ENCODE measurements around the gene CANT1.
A peak's percentile ranks its signal among the peaks of the same experiment; 100 is the strongest.

CANT1 gene

DNA sequence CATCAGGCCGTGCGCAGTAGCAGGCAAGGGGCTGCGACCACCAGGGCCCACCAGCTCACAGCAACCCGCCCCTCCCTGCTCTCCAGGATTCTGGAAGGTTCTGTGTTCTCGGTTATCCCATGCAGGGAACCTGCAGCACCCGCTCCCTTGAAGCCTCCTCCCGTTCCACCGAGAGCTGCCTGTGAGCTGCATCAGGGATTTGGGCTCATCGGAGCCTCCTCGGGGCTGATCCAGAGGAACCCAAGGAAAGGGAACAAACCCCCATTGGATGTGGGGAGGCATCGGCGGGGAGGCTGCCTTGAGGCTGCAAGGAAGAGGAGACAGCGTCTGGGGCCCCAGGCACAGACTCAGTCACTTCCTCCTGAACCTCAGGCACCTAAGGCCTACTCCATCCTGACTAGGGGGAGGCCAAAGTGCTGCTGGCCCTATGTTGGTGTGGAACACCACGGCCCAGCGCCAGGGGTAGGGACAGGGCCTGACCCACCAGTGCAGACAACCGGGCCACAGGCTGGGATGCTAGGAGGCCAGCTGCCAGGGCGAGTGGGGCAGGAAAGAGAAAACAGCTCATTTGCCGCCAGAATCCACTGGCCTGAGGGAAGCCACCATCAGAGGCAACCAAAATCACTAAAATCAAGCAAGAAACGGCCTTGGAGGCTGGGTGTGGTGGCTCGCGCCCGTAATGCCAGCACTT lies 15.4 kb downstream of the CANT1 start:
- DNase-seq: no peak

DNA sequence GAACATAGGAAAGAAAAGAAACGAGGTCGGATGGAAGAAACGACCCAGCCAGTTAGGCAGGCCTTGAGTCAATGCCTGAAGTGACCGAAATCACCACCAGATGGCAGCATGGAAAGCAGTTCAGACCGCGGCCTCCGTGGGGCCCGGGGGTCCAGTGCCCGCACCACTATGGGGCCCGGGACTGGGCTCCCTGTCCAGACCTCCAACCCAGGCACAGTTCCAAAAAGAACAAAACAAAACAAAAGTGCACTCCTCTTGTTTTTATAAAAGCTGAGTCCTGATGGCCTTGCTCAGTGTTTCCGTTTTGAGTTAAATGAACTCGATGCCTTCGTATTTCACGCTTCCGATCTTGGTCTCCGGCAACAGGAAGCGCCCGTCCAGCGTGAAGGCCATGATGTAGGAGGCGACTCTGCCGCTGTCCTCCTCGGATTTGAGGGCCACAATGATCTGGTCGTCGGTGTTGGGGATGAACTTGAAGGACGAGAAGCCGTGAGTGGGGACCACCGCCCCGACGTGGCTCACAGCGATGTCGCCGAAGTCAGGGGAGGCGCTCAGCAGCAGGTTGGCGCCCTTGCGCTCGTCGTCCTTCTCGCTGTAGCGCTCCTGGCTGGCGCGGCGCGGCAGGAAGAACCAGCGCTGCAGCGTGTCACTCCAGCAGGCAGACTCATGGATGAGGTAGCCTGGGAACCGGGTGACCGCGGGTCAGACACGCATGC lies 16.2 kb downstream of the CANT1 start:
- no peak for DNase-seq

DNA sequence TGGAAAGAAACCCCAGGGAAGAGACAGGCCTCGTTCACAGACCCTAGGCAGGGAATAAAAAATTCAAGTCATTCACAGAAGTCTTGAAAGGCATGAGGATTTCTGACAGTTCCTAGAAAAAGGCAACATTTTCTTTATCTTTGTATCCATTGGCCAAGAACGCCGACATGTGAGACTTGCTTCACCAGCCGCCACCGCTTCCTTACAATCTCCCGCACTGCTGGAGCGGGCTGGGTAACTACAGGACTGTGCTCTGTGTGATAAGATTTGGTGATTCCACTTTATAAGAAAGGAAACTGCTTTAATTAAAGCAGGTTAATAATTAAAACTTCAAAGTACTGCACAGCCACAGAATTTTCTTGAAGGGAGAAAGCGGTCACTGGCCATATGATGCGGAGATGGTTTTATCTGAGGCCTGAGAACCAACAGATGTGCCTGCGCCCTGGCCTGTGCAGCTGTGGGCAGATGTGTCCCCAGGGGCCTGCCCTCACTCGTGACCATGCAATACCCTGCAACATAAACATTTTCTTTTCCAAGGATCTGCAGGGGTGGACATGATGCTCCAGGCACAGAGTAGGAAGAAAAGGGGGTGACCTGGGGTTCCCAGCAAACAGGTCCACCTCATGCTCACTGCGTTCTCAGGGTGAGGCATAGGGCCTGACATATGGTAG lies 16.9 kb downstream of the CANT1 start:
- no peak for DNase-seq

DNA sequence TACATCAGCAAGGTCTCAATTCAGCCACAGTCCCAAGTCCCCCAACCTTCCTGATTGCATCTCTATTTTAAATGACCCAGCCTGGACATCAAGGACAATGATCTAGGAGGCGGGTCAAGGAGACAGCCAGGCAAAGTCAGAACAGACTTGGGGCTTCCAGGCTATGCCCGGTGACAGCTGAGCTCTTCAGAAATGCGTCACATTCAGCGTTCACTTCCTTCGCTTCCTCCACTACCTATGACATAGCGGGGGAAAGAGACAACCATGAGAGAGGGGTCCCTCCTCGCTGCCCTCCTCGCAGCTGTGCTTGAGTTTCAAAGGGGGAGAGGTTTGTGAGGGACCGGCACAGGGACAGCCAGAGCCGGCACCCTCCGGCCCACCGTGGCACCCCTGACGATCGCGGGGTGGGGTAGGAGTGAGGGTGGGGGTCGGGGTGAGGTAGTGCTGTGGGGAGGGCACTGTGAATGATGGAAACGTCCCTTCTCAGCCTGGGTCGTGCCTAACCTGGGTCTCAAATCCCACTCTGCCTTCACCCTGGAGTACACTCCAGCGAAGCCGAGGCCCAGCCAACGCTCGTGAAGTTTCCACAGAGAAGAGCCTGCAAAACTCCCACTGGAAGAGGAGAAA lies 17.5 kb downstream of the CANT1 start:
- DNase-seq: no peak

DNA sequence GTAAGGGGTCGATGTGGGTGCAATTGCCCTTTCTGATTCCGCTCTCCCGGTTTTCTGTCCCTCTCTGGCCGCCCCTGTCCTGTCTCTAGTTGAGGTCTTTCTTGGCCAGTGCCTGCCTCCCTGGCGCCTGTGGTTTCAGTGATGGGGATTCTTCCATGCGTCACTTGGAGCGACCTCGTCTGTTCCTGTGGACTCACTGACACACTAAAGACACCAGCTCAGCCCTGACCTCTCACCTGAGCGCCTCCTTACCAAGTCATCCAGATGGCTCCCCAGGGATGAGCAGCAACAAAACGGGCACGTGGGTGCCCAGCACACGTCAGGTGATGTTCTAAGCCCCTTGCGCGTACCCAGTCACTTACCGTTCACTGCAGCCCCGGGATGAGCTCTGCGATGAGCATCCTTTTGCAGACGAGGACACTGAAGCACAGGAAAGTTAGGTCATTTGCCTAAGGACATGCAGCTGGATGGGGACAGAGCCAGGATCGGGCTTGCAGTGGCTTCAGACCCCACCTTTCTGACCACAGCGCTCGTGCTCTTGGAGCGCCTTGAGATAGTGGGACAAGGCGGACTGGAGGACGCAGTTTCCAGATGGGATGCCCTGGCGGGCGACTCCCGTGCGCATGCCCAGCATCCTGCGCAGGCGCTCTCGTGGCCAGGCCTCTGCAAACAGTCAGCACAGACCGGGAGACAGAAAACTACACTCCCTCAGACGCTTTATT lies 18.4 kb downstream of the CANT1 start:
- DNase-seq: no peak

DNA sequence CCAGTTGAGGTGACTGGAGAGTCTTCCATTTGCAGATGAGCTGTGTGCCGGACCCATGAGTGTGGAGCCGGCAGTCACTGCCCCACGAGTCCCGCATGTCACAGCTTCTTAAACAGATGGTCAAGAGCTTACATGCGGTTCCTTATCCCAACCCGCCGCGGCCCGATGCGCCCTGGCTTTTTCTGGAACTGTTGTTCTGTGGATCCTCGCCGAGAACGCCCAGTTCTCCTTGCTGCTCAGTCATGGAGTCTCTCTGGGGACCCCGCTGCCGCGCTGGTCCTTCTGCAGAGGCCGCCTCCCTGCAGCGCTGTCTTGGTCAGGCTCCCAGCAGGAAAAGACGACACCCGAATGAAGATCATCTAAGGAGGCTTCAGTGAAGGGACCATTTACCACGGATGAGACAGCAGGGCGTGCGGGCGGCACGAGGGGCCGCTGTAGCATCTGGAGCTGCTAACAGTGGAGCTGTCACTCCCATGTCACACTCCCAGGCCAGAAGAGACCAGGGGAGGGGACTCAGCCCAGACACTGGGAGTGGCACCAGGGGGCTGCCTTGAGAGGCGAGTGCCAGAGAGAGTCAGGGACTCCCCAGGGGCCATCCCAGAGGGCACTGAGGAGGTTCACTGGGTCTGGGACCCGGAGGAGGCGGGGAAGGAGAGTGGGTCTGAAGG lies 19.1 kb downstream of the CANT1 start:
- no peak for DNase-seq

DNA sequence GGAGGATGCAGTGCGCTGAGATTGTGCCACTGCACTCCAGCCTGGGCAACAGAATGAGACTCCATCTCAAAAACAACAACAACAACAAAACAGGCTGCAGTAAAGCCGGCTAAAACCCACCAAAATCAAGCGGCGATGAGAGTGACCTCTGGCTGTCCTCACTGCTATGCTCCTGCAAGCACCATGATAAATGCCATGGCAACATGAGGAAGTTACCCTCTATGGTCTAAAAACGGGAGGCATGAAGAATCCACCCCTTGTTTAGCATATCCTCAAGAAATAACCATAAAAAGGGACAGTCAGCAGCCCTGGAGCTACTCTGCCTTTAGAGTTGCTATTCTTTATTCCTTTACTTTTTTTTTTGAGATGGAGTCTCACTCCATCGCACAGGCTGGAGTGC lies 21.4 kb downstream of the CANT1 start:
- DNase-seq: no peak

DNA sequence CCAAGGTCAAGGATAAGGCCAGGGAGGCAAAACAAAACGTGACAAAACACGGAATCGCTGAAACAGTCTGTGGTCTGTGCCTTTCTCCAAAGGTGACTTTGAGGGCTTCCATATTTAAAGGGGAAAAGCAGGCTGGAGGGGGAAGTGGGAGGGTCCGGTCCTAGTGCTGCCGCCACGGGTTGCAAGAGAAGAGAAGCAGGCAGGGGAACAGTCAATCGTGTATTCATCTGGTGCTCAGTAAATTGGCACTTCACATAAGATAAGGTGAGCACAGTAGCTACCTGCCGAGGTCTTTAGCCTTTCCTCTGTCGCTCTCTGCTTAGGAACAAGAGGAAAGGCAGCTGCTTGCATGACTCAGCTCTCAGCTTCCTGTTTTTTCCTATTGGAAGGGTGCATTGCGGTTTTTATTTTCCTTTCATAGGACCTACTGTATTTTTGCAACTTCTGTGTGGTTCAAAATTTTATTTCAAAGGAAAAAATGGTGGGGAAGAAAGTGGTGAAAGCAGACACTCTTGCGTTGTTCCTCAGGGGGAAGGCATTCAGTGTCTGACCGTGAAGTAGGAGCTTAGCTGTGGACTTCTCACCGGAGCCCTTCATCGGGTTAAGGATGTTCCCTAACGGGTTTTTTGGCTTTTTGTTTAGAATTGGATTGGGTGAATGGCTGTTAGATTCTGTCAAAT lies 22.8 kb downstream of the CANT1 start:
- DNase-seq: peak; percentile 41

DNA sequence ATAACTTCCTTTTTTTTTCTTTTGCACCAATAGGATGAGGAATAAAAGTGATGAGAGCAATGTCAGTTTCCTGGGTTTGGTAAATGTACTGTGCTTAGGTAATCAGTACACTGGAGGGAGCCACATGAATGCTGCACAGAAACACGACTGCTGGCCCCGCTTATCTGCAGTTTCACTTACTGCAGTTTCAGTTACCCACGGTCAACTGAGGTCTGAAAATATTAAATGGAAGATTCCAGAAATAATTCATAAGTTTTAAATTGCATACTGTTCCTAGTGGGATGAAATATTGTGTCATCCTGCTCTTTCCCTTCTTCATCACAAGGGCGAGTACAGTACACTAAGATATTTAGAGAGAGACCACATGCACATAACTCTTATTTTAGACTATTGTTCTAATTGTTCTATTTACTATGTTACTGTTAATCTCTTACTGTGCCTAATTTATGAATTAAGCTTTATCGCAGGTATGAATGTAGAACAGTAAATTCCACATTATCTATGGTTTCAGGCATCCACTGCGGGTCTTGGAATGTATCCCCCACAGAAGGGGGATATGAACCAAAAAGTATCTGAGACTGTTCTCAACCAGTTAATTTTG lies 23.4 kb downstream of the CANT1 start:
- DNase-seq: no peak

DNA sequence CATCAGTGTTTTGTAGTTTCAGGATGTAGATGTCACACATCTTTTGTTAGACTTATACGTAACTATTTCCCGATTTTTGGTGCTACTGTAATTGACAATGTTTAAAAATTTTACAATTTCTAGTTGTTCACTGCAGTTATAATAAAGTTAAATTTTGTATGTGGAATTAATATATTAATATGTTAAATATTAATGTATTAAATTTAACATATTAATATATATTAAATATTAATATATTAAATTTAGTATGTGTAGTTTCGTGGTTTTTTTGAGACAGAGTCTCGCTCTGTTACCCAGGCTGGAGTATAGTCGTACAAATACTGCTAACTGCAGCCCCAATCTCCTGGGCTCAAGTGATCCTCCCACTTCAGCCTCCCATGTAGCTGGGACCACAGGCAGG lies 24.2 kb downstream of the CANT1 start:
- no peak for DNase-seq

DNA sequence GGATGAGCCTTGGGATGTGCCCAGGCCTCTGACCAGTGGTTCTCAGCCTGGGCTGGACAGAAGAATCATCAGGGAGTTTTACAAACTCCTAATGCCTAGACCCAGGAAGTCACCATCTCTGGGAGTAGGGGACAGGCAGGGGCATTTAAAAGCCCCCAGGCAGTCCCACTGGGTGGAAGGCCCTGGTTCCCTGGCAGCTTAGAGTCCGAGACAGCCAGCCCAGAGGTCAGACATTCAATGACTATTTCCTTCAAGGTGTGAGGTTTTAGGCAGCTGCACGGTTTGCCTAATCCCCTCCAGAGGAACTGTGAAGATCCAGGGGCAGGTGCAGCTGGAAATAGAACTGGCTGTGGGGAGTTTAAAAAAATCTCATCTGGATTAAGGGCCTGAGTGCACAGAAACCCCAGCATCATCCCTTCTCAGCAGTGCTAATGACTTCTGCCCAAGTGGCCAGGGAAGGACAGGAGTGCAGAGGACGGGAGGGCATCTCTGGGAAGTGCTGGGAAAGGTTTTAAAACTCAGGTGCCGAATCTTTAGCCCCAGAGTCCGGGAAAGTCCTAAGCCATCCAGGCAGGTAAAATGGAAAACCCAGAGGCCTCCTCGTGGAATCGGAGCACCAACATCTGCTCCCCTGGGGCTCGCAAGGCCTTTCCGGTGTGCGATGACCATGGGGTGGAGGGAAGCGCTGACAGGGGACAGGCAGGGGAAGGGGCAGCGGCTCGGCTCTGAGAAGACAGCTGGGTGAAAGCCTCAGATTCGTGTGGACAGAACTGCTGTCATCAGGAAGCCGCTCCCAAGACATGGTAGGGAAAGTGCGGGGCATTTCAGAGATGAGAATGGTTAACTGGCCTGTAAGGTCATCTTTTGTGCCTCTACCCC lies 28.3 kb downstream of the CANT1 start:
- no peak for DNase-seq

DNA sequence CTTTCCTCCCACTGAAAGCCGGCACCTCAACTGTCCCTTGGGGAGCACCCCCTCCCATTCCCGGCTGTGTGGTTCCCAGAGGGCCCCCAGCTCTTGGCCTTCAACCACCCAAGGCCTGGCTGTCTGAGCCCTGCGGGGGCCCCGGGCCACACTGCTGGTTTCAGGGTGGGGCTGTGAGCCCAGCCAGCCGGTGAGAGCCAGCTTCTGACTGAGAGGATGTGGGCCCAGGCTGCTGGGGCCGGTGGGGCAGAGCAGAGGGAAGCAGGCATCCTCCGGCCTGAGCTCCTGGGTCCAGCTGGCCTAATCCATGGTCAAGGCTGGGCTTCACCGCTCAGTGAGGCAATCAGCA lies 29.0 kb downstream of the CANT1 start:
- no peak for DNase-seq

DNA sequence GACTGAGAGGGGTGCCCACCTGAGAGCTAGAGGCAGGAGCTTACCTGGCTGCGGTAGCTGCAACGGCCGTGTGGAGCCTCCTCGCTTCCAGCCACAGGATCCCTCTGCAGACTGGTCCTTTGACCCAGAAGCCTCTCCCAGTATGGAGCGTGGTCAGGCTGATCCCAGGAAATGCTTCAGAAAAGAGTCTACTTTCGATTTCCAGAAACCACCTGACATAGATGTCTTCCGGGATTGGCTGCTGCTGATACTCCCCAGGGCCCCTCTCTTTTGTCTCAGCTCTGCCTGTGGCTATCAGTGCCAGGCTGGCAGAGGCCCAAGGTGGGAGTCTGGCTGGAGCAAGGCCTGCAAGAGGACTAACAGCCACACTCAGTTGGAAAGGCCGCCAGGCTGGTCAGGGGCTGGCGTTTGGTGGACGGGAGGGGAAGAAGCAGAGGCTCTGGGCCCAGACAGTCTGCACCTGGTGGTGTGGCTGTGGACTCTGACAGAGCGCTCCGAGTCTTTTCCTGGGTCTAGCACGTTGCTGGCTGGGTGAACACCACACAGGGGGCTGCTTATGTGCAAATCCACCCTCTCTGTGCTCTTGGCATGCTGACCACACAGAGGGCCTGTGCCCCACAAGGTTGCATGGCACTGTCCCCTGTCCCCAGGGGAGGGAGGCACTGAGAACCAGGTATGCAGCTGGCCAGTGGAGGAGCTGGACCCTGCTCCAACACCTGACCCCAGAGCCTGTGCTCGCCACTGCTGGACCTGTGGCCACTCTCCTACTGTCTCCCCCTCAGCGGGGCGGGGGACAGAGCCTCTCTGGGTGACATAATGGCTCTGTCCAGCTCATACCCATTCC lies 29.6 kb downstream of the CANT1 start, which contains the start of gene LGALS3BP:
Gene LGALS3BP, minus strand, starts transcription at position 144 of the 844 bp plus-strand sequence. CDS start 2,732 bp downstream, outside the sequence.
- peak; percentile 92 for DNase-seq

DNA sequence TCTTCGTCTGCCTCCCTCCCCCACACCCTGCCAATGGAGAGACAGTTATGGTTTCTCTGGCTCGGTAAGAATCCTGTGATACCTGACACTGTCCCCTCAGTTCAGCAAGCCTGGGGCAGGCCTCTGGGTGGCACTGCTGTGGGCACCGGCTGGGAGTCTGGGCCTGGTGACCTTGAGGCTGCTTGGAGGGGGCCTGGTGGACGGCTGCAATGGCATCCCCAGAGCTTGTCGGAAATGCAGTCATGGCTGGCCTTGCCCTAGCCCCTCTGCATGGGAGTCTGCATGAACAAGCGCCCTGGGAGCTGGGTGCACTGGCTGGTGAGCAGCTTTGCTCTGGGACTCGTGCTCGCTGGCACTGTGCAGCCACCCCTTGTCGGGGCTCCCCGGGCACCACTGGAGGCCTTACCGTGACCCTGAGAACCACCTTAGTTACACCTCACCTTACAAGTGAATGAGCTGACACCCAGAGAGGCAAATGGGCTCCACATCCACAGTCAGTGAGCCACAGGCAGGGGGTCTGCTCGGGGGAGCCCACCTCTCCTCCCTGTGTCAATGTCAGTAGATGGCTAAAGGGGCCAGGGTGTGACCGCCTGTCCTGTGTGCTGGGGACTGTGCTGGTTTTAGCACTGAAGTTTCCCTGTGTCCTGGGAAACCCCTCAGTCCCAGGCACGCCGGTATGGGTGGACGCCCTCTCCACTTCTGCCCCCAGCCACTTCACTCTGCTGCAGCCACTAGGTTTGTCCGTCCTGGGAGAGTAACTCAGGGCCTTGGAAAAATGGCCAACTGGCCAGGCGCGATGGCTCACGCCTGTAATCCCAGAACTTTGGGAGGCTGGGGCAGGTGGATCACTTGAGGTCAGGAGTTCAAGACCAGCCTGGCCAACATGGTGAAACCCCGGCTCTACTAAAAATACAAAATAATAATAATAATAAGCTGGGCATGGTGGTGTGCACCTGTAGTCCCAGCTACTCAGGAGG lies 31.3 kb downstream of the CANT1 start:
- peak; percentile 28 for DNase-seq

DNA sequence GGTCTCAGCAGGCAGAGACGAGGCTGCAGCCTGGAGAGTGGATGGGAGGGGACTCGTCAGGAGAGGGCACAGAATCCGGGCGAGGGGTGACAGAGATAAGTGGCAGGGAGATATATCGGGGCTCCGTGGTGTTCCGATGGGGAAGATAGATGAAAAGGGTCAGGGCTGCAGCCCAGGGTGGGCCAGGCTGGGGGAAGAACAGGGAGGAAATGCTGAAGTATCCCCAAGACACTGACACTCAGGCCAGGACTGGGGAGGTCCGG lies 32.0 kb downstream of the CANT1 start:
- no peak for DNase-seq

DNA sequence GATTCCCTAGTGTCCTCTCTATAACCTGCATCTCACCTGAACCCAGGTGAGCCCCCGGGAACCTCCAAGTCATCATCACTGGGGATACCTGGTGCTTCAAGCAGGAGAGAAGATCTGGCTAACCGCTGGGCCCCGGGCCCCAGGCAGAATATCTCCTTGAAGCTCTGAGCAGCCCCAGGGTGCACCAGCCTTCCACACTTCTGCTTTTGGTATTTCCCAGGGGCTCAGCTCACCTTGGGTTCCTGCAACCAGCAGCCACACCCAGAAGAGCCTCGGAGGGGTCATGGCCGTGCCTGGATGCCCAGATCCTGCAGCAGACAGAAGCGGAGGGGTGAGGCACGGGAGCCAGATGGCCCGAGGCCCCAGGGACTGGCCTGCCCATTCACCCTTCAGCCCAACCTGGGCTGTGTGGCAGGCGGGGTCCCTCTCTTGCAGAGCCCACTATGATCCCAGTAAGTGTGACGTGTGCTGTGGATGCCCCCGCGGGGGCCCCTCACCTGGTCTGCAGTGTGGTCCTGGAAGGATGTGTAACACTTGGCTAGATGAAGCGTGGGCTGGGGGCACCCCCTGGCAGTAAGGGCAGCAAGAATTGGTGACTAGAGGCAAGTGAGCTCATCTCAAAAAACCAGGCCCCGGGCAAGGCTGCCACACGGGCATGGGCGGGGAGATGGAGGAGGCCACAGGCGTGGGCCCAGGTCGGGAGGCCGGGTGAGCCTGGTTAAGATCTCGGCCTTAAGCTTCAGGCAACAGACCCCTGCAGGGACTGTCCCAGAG lies 32.5 kb downstream of the CANT1 start:
- no peak for DNase-seq
